CD4-positive, alpha-beta T cell treated with Interleukin-15 for 1 hour (primary cell): ENCODE measurements around the gene LAMC3.

Source experiments
- DNase-seq: peaks from one replicate; pipeline ENCODE4 v3.0.0-alpha.2; 2020

Gene LAMC3

DNA sequence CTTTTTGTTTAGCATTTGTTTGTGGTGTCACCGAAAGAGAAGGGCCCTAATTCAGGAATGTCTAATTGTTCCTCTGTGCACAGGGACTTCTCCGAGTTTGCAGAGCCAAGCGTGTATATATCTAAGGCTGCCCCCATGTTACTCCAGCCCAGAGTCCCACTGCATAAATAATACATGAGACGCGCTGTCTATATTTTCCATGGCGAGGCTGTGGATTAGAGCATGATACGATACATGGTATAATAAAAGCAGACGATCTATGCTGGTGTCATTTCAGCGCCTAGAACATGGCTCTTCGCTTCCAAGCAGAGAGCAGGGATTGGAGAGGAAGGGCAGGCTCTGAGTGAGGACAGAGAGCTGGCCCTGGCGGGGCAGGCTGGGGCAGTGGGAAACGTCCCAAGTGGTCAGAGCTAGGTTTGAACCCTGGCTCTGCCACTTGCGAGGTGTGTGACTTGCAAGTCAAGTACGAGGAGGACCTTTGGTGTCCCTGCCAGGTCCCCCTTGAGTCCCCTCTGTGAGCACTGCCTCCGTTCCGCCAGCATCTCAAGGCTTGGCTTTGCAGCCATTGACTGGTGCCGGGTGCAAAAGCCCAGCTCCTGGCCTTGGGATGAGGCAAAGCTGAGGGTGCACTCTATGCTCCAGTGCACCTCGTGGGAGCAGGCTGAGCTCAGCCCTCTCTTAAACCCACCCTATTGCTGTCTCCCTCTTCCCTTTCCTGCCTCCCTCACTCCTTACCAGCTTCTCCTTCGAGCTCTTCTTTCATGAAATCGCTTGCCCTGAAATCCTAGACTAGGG lies 29.2 kb upstream of the LAMC3 start:
- no peak for DNase-seq

DNA sequence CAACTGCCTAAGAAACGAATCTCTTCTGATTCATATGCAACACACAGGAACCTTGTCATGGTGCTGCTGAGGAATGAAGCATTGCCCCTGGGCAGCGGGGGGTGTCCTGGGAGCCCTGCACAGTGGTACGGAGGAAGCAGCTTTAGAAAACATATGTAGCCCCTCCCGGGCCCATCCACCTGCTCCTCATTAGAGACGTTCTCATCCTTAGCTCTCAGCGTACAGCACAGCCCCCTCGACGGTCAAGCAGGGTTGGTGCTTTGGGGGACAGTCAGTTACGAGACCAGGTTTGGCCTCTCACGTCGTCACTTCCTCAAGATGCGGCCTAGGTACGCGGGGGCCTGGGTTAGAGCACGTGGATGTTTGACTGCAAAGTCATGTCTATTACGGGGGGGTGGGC lies 28.4 kb upstream of the LAMC3 start:
- DNase-seq = no peak

DNA sequence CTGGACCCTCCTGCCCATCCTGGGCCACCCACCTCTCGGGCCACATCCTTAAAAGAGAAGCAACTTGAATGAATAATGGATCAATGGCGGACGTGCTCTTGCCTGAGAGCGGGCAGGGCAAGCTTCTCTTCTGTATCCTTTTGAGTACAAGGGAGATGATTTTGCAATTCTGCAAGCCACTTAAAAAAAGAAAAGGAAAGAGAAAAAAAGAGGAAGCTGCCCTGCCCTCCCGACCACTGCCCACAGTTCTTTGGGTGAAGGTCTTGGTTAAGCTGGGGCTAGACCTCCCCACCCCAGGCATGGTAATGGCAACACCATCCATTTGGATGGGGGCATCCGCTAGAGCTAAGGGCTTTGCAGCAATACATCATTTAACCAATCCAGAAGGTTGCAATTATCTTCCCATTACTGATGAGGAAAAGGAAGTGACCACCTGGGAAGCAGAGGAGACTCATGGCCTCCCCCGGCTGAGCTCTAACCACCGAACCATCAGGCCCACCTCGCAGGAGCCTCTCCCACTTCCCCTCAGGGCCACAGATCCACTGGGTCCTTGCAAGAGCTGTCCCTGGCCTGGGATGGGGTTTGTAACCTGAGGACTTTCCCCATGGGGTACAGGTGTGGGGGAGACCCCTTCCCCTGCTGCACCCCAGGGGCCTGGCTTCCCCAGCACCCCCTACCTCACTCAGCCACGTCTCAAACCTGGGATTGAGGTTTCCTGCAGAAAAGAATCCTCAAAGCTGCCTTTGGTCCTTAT lies 27.8 kb upstream of the LAMC3 start:
- DNase-seq = no peak

DNA sequence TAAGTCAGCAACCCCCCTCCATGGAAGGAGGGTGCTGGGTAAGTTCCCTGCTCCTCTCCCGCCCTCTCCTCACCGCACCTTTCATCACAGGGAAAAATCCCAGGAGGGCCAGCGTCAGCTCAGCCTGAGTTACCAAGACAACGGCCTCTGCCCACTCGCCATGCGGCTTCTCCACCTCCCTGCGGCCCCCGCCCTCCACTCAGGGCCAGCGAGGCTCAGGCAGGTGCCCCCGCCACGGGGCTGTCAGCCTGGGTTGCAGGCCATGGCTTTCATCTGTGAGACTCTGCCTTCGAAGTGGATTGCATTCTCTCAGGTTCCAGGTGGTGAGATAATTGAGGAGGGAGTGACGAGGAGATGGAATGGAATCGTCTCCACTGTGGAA lies 27.2 kb upstream of the LAMC3 start:
- DNase-seq = no peak

DNA sequence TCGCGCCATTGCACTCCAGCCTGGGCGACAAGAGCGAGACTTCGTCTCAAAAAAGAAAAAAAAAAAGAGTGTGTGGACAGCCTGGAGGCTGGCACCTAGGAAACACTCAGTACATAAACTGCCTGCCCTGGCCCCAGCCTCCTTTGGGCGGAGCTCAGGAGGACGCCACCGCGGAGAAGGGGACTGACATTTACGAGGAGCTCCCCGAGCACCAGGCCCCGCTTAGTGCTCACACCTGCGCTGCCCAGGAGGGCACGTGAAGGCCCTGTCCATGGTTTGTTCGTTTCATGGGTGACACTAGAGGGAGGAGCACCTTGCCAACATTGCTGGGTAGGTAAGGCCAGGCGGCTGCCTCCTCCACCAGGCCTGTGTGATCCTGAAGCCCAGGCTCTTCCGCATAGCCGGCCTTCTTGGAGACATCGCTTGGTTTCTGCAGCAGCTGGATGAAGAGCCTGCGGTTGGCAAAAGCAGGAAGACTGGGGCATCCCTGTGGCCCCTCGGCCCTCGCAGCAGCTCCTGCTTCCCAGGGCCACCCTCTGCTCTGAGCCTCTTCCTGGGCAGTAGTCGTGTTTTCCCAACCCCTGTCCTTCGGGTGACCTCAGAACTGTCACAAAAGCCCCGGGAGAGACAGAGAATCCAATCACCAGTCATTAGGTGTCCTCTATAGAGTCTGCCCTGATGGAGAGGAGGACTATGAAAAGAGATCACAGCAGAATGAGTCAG lies 26.2 kb upstream of the LAMC3 start:
- DNase-seq = no peak

DNA sequence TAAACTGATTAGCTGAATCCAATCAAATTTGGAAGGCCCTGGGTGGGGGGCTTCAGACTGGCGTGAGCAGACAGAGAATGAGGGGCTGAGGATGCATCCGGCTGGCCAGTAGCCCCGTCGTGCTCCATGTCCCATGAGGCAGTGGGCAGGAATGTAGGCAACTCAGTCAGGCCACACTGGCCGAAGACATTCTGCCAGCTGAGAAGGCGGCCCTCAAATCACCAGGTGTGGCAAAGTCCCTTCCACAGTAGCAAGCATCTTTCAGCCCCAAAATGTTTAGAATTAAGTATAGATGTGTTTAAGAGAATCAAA lies 25.7 kb upstream of the LAMC3 start:
- no peak for DNase-seq

DNA sequence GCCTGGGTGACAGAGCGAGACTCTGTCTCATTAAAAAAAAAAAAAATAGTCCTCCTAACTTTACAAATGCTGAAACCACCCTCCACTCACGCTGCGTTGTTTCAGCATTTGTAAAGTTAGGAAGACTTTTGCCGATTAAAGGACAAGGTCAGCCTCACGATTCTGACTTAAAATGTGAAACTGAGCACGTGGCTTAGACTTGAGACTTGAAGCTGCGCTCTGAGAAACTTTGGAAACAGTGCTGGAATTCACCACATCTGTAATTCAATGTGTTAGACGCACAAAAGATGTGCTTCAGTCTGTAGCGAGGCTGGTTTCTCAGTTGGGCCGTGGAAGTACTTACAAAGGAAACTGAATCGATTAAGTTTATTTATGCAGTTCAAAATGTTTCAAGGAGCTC lies 25.0 kb upstream of the LAMC3 start:
- no peak for DNase-seq

DNA sequence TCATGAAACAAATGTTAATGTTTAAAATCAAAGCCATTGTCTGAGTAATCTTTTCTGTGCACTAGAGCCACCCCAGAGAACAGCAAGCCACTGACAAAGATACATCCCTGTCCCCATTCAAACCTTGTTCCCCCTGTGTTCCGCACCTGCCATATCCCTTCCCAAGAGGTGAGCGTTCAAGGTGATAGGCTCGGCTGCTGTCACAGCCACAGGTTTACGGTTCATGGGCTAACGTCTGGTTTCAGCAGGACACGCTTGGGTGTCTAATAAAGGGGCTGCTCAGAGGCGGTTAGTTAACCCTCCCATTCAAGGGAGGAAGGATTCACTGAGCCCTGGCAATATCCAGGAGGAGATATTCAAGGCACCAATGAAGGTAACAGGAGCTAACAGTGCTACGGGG lies 24.5 kb upstream of the LAMC3 start:
- DNase-seq = no peak

DNA sequence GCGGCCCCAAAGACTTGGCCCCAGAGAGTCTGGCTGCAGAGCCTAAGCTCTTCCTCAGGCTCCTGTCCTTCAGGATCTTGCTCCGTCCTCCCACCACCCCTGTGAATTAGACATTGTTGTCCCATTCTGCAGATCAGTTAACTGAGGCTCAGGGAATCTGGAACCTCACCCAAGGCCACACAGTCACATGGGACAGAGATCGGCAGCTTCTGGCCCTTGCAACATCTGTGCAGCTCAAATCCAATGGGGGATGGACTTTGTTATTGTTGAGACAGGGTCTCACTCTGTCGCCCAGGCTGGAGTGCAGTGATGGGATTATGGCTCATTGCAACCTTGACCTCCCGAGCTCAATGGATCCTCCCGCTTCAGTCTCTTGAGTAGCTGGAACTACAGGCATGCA lies 23.9 kb upstream of the LAMC3 start:
- no peak for DNase-seq

DNA sequence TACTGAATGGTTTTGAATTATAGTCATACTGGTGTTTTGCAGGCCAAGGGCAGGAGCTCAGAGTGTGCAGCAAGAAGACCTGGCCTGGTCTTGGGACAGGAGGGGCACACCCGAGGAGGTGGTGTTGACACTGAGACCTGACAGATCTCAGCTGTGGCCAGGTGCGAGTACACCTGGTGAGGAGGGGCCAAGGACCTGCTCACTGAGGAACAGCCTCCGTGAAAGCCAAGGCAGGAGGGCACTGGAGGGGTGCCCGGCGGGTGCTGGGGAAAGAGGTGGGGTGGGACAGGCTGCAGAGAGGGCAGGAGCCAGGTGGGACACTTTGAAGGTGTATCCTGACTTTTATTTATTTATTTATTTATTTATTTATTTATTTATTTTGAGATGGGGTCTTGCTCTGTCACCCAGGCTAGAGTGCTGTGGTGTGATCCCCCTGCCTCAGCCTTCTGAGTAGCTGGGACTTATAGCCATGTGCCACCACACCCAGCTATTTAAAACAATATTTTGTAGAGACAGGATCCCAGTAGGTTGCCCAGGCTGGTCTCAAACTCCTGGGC lies 23.3 kb upstream of the LAMC3 start:
- DNase-seq = no peak

DNA sequence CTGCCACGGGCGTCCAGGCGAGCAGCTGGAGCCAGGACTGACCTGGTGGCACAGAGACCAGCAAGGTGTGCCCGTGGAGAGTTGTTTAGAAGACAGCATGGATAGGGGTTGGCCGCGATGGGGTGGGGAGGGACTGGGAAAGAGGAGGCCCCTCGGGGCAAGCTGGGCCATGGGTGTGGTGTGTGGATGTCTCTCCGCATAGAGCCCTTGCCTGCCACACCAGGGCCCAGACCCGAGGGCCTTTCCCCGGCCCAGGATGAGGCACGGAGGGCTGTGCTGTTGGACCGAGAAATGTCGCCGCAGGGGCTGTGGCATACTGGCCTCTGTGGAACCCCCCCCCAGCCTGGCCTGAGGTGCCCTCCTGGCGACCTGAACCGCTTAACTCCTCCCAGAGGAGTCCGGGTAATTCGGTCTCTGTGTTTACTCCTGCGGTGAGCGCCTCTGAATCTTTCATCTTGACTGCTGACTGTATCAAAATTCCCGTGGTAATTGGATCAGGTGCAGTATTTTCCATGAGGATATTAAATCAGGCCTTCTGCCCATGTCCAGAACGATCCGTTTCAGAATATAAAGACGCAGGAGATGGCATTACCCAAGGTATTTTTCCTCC lies 22.5 kb upstream of the LAMC3 start:
- DNase-seq = no peak

DNA sequence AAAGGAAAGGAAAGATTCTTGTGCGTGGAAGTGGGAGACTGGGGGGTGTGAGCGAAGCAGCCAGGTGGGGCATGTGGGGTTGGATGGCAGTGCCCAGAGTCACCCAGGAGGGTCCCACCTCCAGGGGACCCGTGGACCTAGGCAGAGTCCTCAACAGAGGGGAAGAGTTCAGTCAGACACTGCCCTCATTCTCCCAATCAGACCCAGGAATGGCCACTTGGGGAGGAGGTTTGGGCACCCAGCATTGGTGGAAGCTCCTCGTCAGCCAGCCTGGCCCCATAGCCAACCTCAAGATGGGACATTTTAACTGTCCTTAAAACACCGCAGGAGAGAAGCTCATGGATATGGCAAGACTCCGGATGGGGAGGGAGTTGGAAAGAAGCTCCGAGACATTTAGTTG lies 21.9 kb upstream of the LAMC3 start:
- no peak for DNase-seq

DNA sequence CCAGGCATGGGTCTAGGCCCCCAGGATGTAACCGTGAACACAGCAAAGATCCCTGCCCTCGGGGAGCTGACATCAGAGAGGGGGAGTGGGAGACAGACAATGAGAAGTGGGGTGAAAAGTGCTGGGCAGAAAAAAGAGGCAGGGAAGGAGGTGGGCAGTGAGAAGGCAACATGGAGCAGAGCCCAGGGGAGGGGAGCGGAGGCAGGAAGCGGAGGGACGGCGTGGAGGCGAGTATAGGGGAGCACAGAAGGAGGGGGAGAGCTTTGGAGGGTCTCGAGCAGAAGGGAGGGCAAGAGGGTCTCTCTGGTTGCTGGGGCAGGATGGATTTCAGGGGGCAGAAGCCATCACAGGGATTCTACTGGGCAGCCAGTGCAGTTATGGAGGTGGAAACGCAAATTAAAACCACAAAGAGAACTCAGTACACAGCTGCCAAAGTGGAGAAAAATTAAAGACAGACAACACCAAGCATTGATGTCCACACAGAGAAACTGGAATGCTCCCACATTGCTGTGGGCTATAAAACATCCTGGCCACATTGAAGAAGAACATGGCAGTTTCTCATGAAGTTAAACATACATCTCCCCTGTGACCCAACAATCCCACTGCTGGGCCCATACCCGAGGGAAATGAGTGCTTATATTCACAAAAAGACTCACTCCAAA lies 21.1 kb upstream of the LAMC3 start:
- DNase-seq = no peak

DNA sequence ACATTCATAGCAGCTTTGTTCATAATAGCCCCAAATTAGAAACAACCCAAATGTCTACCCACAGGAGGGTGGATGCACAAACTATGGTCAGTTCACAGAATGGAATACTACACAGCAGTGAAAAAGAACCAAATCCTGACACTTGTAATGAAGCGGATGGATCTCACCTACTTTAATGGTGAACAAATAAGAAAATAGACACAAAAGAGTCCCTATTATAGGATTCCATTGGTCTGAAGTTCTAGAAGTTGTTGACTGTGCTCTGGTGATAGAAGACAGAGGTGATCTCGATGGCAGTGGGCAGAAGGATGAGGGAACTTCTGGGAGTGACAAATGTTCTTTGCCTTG lies 20.6 kb upstream of the LAMC3 start:
- no peak for DNase-seq

DNA sequence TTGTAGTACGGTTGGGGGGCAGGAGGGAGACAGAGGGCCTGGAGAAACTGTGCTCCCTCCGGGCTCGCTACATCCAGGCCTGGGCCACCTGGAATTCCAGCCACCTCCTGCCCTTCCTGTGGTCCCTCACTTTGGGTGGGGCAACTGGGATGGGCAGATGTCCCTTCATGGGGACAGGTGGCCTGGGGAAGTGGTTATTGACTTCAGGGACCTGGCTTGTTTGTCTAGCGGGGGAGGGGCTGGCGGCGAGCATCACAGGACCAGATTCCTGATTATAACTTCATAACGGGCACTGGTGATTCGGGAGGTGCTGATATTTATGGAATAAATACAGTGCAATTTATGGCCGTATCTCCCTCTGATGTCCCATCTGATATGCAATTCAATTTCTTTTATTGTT lies 20.1 kb upstream of the LAMC3 start:
- no peak for DNase-seq

DNA sequence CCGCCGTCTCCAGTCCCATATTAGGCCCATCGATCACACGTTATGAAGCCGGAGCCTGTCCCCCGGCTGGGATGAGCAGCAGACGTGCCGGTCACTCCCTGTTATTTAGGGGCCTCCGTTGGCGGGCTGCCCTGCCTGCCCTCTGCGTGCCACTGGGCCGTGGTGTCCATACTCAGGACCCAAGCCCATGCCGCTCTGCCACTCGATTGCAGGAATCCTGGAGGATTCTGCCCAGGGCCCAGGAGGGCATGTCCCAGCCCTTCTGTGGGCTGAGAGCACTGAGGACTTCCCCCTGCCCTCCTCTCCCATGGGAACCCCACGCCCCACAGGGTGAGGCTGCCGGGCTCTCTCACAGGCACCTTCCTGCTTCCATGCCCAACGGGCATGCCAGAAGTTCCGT lies 19.6 kb upstream of the LAMC3 start:
- DNase-seq = no peak

DNA sequence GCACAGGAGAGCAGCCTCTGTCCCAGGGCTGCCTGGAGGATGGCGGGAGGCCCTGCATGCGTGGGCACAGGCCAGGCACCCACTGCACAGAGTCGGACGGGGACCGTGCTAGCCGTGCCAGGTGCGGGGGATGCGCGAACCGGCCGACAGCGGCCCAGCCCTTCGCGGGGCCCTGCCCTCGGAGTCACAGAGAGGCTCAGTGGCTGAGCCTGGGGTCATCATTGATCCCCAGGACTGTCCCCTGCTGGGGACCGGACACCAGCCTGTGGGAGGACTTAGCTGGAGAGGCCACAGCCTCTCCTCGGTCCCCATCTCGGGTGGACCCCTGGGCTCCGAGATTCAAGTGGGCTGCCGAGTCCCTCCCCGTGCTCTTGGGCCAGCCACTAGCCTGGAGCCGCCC lies 19.1 kb upstream of the LAMC3 start:
- DNase-seq = no peak

DNA sequence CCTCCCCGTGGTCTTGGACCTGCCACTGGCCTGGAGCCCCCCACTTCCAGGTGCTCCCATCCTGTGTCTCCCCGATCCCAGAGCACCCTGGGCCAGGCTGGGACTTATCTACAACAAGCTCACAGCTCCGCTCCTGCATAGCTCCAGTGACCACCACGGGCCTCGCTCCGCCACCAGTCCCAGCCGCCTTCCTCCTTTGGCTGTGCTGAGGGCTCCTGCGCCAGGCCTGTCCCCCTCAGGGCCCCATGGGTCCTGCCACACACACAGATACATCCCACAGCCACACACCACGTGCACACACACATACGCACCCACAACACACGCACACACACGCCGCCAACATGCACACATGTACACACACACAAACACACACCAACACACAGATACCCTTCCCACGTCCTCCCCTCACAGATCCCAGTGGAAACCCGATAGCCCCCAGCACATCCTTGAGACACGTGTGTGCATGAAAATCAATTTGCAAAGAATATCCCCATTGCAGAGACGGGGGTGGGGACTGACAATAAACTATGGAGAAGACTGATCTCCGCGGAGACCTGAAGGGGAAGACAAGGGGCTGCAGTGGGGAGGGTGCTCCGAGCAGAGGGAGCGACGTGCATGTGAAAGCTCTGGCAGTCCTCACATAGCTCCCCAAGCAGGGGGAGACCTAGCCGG lies 18.5 kb upstream of the LAMC3 start:
- no peak for DNase-seq

DNA sequence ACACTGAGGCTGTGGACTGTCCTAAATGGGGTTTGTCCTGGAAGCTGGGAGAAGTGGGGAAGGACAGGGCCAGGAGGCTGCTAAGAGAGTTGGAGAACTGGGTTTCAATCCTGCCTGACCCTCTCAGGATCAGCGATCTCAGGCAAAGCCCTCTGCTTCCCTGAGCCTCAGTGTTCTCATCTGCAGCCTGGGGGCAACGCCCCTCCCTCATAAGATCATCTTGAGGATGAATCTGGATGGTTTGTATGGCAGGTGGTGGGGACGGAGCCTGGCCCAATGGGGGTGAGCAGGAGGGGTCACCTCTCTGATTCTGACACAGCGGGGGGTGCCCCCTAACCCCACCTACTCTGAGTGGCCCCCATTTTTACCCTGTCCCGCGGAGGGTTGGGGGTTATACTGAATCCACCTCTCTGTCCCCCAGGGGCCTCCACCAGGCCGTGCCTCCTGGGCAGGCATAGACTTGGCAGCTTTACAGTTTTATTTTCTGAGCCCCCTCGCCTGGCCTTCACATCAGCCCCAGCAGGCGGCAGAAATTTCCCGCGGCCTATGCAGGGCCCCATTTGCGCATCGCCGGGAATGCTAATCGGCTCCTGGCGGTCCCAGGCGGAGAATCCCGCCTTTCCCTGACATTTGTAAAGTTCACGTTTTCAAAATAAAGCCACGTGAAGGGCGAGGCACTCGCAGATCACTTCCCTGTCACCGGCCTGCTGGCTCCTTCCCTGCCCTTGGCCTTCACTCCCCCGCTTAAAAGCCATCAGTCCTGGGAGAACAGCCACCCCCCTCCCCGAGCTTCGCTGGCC lies 17.8 kb upstream of the LAMC3 start:
- DNase-seq = no peak

DNA sequence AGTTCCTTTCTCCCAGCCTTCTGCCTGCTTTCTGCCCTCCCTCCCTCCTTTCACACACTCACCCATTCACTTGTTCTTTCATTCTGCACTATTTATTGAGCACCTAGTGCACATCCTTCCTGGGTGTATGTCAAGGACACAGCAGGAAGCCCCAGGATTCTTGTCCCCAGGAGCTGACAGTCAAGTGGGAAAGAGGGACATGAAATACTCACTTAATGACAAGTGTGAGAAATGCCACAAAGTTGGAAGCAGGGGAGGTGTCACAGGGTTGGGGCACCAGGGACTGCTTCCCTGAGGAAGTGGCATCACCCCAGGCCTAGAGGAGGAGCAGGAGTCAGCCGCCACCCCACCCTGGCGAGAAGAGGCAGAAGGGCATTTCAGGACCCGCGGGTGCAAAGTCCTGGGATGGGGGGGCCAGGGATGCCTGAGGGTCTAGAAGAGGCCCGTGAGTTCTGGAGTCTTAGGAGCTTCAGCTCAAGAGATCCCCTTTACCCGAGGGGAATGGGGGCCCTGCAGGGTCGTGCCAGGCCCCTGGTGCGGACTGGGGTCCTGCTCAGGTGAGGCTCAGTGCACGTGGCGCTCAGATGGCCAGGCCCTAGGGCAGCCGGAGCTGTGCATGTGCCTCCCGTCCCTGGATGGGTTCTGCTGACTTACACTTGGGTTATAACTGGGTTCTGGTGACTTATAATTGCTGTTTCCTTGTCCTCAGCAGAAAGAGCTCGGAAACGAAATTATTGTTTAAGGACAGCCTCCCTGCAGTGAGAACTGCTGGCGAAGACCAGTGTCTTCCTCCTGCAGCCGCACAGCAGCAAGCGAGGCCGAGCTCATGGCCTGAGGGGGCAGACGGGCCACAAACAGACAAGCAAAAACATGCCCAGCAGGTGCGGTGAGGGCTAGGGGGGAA lies 16.9 kb upstream of the LAMC3 start:
- no peak for DNase-seq

DNA sequence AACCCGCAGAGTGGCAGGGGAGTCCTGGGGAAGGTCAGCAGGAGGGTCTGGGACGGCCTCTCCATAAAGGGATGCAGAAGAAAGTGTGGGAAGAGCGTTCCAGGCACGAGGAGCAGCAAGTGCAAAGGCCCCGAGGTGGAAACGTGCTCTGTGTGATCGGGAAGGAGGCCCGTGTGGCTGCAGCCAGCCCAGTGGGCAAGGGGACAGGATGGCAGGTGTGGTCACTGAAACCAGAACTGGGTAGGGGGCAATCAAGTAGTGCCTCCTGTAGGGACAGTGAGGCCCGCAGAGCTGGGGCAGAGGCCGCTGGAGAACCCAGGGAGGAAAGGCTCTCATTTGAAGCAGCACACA lies 16.3 kb upstream of the LAMC3 start:
- DNase-seq = no peak
